Measurements from ENCODE around the gene PRDM5.

- TF ChIP-seq CTCF (IDR thresholded peaks at IDR 0.05), result no peak
- no peak for TF ChIP-seq POLR2A (IDR thresholded peaks at IDR 0.05)
Measured at GRCh38 chr4:120830204-120830603, 92.3 kb downstream of the PRDM5 start.
